OCI-LY7 (cell line): ENCODE measurements around the gene RNGTT. TPM values are rescaled to one million over a fixed set of nuclear protein-coding genes. Genes with fewer than 3 reads are reported as not detected.

Source experiments
- BruUV-seq: library from RNA; stranded (reverse); fragments of 400-500 nt; replicated peaks from 2 replicates; lab custom pipeline; 2021; lab: Mats Ljungman, UMichigan
- CTCF ChIA-PET: fragments of 300-600 bp; sonication (Branson Sonifier 250); formaldehyde crosslinking; loops from one replicate; lab custom pipeline; 2022; ENCODE audit warnings: antibody characterized with exemption; ENCODE audit not compliant: unreplicated experiment; lab: Charles Lee
- POLR2A ChIA-PET: fragments of 300-600 bp; sonication (Branson Sonifier 250); formaldehyde crosslinking; loops from one replicate; lab custom pipeline; 2022; ENCODE audit warnings: antibody characterized with exemption; lab: Charles Lee
- DNase-seq: peaks from one replicate; pipeline ENCODE4 v3.0.0-alpha.2; 2015; ENCODE audit warnings: low spot score
- H2AFZ ChIP-seq: fragments of 200-600 bp; sonication (generic), shearing (Covaris generic); 2 replicates; pipeline ENCODE4 v1.6.1; 2014; ENCODE audit warnings: mild to moderate bottlenecking, antibody characterized with exemption, low read length, moderate library complexity
- H3K27ac ChIP-seq: fragments of 200-600 bp; sonication (generic); 2 replicates; pipeline ENCODE4 v1.5.1; 2014; ENCODE audit warnings: mixed run types, low read depth, mild to moderate bottlenecking, moderate library complexity, low read length, inconsistent platforms; ENCODE audit not compliant: poor library complexity, severe bottlenecking
- H3K36me3 ChIP-seq: fragments of 200-600 bp; sonication (generic); 2 replicates; pipeline ENCODE4 v1.6.1; 2014; ENCODE audit warnings: mild to moderate bottlenecking, antibody characterized with exemption, low read length, moderate library complexity, mixed read lengths; ENCODE audit not compliant: insufficient read depth
- H3K4me1 ChIP-seq: fragments of 200-600 bp; sonication (generic); 2 replicates; pipeline ENCODE4 v1.5.1; 2014; ENCODE audit warnings: mild to moderate bottlenecking, low read length; ENCODE audit not compliant: insufficient read depth, poor library complexity, severe bottlenecking
- H3K4me2 ChIP-seq: fragments of 200-600 bp; sonication (generic); 2 replicates; pipeline ENCODE4 v1.6.1; 2014; ENCODE audit warnings: mild to moderate bottlenecking, low read length
- H3K4me3 ChIP-seq: fragments of 200-600 bp; sonication (generic); 2 replicates; pipeline ENCODE4 v1.5.1; 2014; ENCODE audit warnings: mild to moderate bottlenecking, low read depth, low read length; ENCODE audit not compliant: poor library complexity, severe bottlenecking
- H3K79me2 ChIP-seq: fragments of 200-600 bp; sonication (generic); 2 replicates; pipeline ENCODE4 v1.6.1; 2016; ENCODE audit warnings: low read depth, mild to moderate bottlenecking, low read length, moderate library complexity, mixed read lengths; ENCODE audit not compliant: insufficient read depth
- H3K9me2 ChIP-seq: fragments of 200-600 bp; sonication (generic); 2 replicates; pipeline ENCODE4 v1.6.1; 2016; ENCODE audit warnings: mild to moderate bottlenecking, low read length, mixed read lengths; ENCODE audit not compliant: insufficient read depth
- H3K9me3 ChIP-seq: fragments of 200-600 bp; sonication (generic); 2 replicates; pipeline ENCODE4 v1.6.1; 2014; ENCODE audit warnings: mild to moderate bottlenecking, mixed run types, low read length, mixed read lengths
- H4K20me1 ChIP-seq: fragments of 200-600 bp; sonication (generic); 2 replicates; pipeline ENCODE4 v1.6.1; 2014; ENCODE audit warnings: mild to moderate bottlenecking, antibody characterized with exemption, low read length, moderate library complexity, mixed read lengths; ENCODE audit not compliant: insufficient read depth
- EZH2phosphoT487 ChIP-seq: fragments of 200-600 bp; sonication (generic); IDR thresholded peaks from 2 replicates; pipeline ENCODE4 v1.6.1; 2018; ENCODE audit warnings: low read depth, borderline replicate concordance, mild to moderate bottlenecking, mixed run types, antibody characterized with exemption, low read length, moderate library complexity, mixed read lengths
- intact Hi-C: fragments of 100-400 bp; cut with micrococcal nuclease; formaldehyde crosslinking; loops from one replicate; pipeline ENCODE4 v1.10.0; 2022; ENCODE audit not compliant: unreplicated experiment
- total RNA-seq, 2 experiments: library from RNA; depleted of rRNA in 1 of 2; stranded (reverse); fragments of >200 nt in 1 of 2; shearing (Covaris generic) in 1 of 2; gene quantifications; 2 replicates each; pipeline ENCODE4 v1.2.3, GENCODE V29; 2014 to 2022
- TF ChIP-seq, protein P1 (sequence below): fragments of 200-600 bp; sonication (generic); conservative IDR thresholded peaks from 2 replicates; pipeline ENCODE4 v1.5.1; 2014; ENCODE audit warnings: mild to moderate bottlenecking, antibody characterized with exemption, low read length, moderate library complexity, mixed read lengths

RNGTT gene
- total RNA-seq, 2 experiments from 2014 or later = 38.2 to 41.7 TPM

DNA sequence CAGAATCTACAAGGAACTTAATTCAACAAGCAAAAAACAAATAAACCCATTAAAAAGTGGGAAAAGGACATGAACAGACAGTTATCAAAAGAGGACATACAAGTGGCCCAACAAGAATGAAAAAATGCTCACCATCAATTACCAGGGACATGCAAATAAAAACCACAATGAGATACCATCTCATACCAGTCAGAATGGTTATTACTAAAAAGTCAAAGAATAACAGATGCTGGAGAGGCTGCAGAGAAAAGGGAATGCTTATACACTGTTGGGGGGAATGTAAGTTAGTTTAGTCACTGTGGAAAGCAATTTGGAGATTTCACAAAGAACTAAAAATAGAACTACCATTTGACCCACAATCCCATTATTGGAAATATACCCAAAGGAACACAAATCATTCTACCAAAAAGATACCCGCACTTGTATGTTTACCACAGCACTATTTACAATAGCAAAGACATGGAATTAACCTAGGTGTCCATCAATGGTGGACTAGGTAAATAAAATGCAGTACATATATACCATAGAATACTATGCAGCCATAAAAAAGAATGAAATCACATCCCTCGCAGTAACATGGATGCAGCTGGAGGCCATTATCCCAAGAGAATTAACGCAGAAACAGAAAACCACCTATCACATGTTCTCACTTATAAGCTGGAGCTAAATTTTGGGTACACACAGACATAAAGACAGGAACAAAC is 48.4 kb downstream of the RNGTT start:
- H2AFZ ChIP-seq = no peak overlapping the region
- peaks cover 31% of the 10 kb centered on the region; the same call in 1 of the 2 replicates for H3K79me2 ChIP-seq
- BruUV-seq = no TSS peak
- POLR2A ChIA-PET = no interaction called here
- H3K4me3 ChIP-seq = no peak overlapping the region
- CTCF ChIA-PET = no interaction called here
- H4K20me1 ChIP-seq = no peaks in the 10 kb centered on the region
- no peaks in the 10 kb centered on the region for H3K9me2 ChIP-seq
- no peak for DNase-seq
- no peak overlapping the region for H3K27ac ChIP-seq
- no peaks in the 10 kb centered on the region for H3K9me3 ChIP-seq
- TF ChIP-seq, protein P1, sequence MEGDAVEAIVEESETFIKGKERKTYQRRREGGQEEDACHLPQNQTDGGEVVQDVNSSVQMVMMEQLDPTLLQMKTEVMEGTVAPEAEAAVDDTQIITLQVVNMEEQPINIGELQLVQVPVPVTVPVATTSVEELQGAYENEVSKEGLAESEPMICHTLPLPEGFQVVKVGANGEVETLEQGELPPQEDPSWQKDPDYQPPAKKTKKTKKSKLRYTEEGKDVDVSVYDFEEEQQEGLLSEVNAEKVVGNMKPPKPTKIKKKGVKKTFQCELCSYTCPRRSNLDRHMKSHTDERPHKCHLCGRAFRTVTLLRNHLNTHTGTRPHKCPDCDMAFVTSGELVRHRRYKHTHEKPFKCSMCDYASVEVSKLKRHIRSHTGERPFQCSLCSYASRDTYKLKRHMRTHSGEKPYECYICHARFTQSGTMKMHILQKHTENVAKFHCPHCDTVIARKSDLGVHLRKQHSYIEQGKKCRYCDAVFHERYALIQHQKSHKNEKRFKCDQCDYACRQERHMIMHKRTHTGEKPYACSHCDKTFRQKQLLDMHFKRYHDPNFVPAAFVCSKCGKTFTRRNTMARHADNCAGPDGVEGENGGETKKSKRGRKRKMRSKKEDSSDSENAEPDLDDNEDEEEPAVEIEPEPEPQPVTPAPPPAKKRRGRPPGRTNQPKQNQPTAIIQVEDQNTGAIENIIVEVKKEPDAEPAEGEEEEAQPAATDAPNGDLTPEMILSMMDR = no peak
- no peak for TF ChIP-seq EZH2phosphoT487
- no peak overlapping the region for H3K4me2 ChIP-seq
- peaks cover 11% of the 10 kb centered on the region for H3K4me1 ChIP-seq
- H3K36me3 ChIP-seq = peaks cover 15% of the 10 kb centered on the region
- intact Hi-C loops = no loop called here

DNA sequence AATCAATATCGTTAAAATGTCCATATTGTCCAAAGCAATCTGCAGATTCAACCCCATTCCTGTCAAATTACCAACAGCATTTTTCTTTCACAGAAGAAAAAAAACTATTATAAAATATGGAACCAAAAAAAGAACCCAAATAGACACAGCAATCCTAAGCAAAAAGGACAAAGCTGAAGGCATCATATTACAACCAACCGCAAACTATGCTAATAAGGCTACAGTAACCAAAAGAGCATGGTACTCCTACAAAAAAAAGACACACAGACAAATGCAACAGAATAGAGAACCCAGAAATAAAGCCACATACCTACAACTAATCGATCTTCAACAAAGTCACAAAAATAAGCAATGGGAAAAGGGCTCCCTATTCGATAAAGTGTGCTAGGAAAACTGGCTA is 49.2 kb downstream of the RNGTT start:
- BruUV-seq = no TSS peak
- ChIA-PET POLR2A (no interaction called here), CTCF (no interaction called here)
- no peak for TF ChIP-seq EZH2phosphoT487
- TF ChIP-seq, protein P1 = no peak
- peaks cover 15% of the 10 kb centered on the region for H3K36me3 ChIP-seq
- H4K20me1 ChIP-seq = no peaks in the 10 kb centered on the region
- H3K4me1 ChIP-seq = peaks cover 10% of the 10 kb centered on the region
- H3K79me2 ChIP-seq = peaks cover 33% of the 10 kb centered on the region; the same call in 1 of the 2 replicates
- H3K27ac ChIP-seq = no peak overlapping the region
- DNase-seq = no peak
- H3K9me3 ChIP-seq = no peaks in the 10 kb centered on the region
- no peaks in the 10 kb centered on the region for H3K9me2 ChIP-seq
- no peak overlapping the region for H3K4me3 ChIP-seq
- H2AFZ ChIP-seq = no peak overlapping the region
- intact Hi-C loops = no loop called here
- H3K4me2 ChIP-seq = no peak overlapping the region

DNA sequence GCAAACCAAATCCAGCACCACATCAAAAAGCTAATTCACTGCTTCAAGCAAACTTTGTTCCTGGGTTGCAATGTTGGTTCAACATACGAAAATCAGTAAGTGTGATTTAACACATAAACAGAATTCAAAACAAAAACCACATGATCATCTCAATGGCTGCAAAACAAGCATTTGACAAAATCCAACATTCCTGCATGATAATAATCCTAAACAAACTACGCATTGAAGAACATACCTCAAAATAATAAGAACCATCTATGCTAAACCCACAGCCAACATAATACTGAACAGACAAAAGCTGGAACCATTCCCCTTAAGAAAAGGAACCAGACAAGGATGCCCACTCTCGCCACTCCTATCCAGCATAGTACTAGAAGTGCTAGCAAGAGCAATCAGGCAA is 49.9 kb downstream of the RNGTT start:
- Histone ChIP-seq H2AFZ (no peak overlapping the region), H3K9me3 (no peaks in the 10 kb centered on the region), H3K4me1 (peaks cover 10% of the 10 kb centered on the region), H3K4me3 (no peak overlapping the region), H4K20me1 (no peaks in the 10 kb centered on the region), H3K4me2 (no peak overlapping the region), H3K79me2 (peaks cover 33% of the 10 kb centered on the region; the same call in 1 of the 2 replicates), H3K36me3 (peaks cover 15% of the 10 kb centered on the region), H3K9me2 (no peaks in the 10 kb centered on the region), H3K27ac (no peak overlapping the region)
- no peak for DNase-seq
- no TSS peak for BruUV-seq
- ChIA-PET POLR2A (interaction anchor here (0.6 kb wide), 1 partner anchor 643 kb away, joined by 3 read pairs; no protein-coding TSS in a partner anchor), CTCF (no interaction called here)
- intact Hi-C loops = no loop called here
- TF ChIP-seq, protein P1 = no peak
- no peak for TF ChIP-seq EZH2phosphoT487
